ENCODE results near the gene PIM3. TPM values are rescaled to one million over a fixed set of nuclear protein-coding genes. Genes with fewer than 3 reads are reported as not detected.

The PIM3 gene
- polyA plus RNA-seq, 4 donors: 35.7 to 72.2 (median 45.9) TPM

DNA sequence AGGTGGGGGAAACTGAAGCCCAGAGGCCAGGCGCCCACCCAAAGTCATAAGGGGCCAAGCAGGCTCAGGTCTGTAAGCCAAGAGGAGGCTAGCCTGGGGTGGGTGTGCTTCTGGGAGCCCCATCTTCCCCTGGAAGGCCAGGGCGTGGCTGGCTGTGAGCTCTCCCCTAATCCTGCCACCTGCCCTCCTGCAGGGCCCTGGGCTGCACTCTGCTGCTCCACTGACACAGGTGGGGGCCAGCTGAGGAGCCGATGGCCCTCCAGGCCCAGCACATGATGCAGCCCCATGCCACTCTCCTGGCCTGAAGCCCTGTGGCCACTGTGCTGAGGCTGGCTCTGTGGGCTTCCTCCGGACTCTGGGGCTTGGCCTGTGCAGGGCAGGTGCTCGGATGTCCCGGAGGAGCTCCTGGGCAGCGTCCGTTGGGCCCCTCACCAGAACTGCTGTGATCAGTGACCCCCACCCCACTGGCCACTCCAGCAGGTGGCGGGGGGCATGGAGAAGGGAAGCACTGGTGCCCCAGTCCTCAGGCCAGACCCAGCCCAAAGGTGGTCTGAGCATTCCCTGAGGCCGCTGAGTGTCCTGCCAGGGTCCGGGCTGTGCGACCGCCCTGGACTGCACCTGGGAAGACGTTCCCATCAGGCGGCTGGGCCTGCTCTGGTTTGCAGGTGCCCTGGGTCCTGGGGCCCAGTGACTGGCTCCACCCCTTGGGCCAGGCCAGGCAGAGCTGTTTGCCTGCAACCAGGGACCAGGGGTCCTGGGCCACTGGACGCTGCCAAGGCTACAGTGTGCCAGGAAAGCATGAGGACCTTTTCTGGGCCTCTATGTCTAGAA, 8.5 kb downstream of the PIM3 start:
- Histone ChIP-seq H3K36me3 (ENCODE audit: control insufficient read depth in 3 of 3, insufficient read depth in 2 of 3, low read depth in 1 of 3, low read length in 3 of 3) (peaks cover 2 to 34% (median 3%) of the 10 kb centered on the region in 3 donors), H3K27me3 (ENCODE audit: control insufficient read depth in 3 of 3, insufficient read depth in 3 of 3, low read length in 3 of 3) (peaks cover 0 to 9% (median 0%) of the 10 kb centered on the region in 3 donors), H3K4me1 (ENCODE audit: control insufficient read depth in 3 of 3, insufficient read depth in 2 of 3, low read depth in 1 of 3, low read length in 2 of 3) (peaks cover 2 to 42% (median 2%) of the 10 kb centered on the region in 3 donors), H3K4me3 (ENCODE audit: low read depth in 1 of 3, low read length in 3 of 3) (no peak overlapping the region), H3K9me3 (ENCODE audit: control insufficient read depth in 2 of 2, insufficient read depth in 1 of 2, low read depth in 1 of 2, low read length in 1 of 2) (no peaks in the 10 kb centered on the region), H3K27ac (ENCODE audit: low read depth in 1 of 3, low read length in 2 of 3) (peak overlapping the region in 1 of 3 donors; percentile 38)
- WGBS, 3 donors: 91 to 96% (median 94%) methylated on average over 15 to 16 of the region's 16 CpGs
- no peak for FAIRE-seq
- peak in 1 of 2 donors; percentile 9 for DNase-seq

DNA sequence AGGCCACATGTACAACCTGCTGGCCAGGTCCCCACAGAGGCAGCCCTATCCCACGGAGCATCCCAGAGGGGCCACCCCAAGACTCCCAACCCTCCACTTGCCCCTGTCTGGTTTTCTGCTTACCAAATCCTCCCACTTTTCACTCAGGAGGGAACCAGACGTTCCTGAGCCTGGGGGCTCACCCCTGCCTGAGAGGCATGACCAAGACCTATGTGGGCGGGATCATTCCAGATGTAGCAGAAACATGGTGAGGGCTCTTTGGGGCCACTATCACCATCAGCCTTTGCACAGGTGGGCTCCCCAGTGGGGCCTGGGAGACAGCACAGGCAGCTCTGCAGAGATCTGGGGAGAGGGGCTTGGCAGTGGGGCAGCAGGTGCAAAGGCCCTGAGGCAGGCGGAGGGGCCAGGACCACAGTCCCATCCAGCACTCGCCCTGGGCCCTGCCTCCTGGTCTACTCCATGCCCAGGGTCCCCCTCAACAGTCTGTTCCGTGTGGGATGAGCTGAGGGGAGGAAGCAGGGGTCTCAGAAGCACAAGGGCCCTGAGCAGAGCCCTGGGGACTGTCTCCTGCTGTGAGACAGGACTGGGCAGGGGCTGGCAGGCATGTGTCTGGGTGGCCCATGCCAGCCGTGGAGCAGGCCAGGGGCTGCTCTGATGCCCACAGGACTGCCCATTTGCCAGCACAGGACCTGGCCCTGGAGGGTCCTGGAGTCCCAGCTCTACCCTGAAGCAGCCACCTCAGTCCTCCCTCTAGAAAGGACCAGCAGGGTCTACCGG, 9.4 kb downstream of the PIM3 start:
- H3K27me3 ChIP-seq (ENCODE audit: control insufficient read depth in 3 of 3, insufficient read depth in 3 of 3, low read length in 3 of 3): peaks cover 0 to 9% (median 0%) of the 10 kb centered on the region in 3 donors
- peak overlapping the region; percentile 15 to 97 (median 45) for H3K27ac ChIP-seq (ENCODE audit: low read depth in 1 of 3, low read length in 2 of 3)
- peaks cover 0 to 37% (median 2%) of the 10 kb centered on the region in 3 donors for H3K4me1 ChIP-seq (ENCODE audit: control insufficient read depth in 3 of 3, insufficient read depth in 2 of 3, low read depth in 1 of 3, low read length in 2 of 3)
- peak in 1 of 2 donors; percentile 14 for DNase-seq
- WGBS, 3 donors: 76 to 80% (median 79%) methylated on average over 7 to 8 of the region's 8 CpGs
- no peaks in the 10 kb centered on the region for H3K9me3 ChIP-seq (ENCODE audit: control insufficient read depth in 2 of 2, insufficient read depth in 1 of 2, low read depth in 1 of 2, low read length in 1 of 2)
- peaks cover 0 to 25% (median 2%) of the 10 kb centered on the region in 3 donors for H3K36me3 ChIP-seq (ENCODE audit: control insufficient read depth in 3 of 3, insufficient read depth in 2 of 3, low read depth in 1 of 3, low read length in 3 of 3)
- FAIRE-seq: no peak
- no peak overlapping the region for H3K4me3 ChIP-seq (ENCODE audit: low read depth in 1 of 3, low read length in 3 of 3)

DNA sequence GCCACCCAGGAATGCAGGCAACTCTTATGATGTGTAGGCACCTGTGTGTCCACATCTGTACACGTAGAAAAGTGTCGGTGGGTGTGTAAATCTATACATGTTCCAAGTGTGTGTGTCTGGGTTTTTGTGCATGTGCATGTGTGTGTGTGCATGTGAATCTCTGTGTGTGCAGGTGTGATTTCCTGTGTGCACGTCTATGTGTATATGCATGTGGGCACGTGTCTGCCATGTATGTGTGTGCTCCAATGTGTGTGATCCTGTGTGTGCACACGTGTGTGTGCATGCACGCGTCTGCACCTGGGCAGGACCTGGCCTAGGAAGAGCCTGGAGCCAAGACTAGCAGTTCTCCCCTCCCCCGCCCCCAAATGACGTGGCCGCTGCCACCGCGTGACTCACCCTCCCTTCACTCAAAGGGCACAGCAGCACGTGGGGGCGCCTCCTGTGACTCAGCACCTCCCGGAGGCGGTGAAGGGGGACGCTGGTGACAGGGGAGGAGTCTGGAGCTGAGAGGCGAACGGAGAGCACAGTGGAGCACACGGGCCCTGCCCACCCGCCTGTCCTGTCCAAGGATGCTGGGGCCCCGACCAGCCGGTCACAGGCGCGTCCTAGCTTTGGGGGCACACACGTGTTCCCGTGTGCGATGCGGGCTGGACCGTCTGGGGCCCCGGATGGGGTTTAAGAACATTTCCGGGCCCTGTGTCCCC, 10.1 kb downstream of the PIM3 start:
- FAIRE-seq (no peak), DNase-seq (peak; percentile 98 to 99)
- Histone ChIP-seq H3K9me3 (ENCODE audit: control insufficient read depth in 2 of 2, insufficient read depth in 1 of 2, low read depth in 1 of 2, low read length in 1 of 2) (no peaks in the 10 kb centered on the region), H3K4me1 (ENCODE audit: control insufficient read depth in 3 of 3, insufficient read depth in 2 of 3, low read depth in 1 of 3, low read length in 2 of 3) (peaks cover 0 to 37% (median 2%) of the 10 kb centered on the region in 3 donors), H3K4me3 (ENCODE audit: low read depth in 1 of 3, low read length in 3 of 3) (peak overlapping the region; percentile 17 to 50 (median 47)), H3K36me3 (ENCODE audit: control insufficient read depth in 3 of 3, insufficient read depth in 2 of 3, low read depth in 1 of 3, low read length in 3 of 3) (peaks cover 0 to 18% (median 0%) of the 10 kb centered on the region in 3 donors), H3K27me3 (ENCODE audit: control insufficient read depth in 3 of 3, insufficient read depth in 3 of 3, low read length in 3 of 3) (peaks cover 0 to 9% (median 0%) of the 10 kb centered on the region in 3 donors), H3K27ac (ENCODE audit: low read depth in 1 of 3, low read length in 2 of 3) (peak overlapping the region; percentile 82 to 97 (median 95))
- 3 to 8% (median 3%) methylated on average over 30 to 32 of the region's 32 CpGs for WGBS, 3 donors

DNA sequence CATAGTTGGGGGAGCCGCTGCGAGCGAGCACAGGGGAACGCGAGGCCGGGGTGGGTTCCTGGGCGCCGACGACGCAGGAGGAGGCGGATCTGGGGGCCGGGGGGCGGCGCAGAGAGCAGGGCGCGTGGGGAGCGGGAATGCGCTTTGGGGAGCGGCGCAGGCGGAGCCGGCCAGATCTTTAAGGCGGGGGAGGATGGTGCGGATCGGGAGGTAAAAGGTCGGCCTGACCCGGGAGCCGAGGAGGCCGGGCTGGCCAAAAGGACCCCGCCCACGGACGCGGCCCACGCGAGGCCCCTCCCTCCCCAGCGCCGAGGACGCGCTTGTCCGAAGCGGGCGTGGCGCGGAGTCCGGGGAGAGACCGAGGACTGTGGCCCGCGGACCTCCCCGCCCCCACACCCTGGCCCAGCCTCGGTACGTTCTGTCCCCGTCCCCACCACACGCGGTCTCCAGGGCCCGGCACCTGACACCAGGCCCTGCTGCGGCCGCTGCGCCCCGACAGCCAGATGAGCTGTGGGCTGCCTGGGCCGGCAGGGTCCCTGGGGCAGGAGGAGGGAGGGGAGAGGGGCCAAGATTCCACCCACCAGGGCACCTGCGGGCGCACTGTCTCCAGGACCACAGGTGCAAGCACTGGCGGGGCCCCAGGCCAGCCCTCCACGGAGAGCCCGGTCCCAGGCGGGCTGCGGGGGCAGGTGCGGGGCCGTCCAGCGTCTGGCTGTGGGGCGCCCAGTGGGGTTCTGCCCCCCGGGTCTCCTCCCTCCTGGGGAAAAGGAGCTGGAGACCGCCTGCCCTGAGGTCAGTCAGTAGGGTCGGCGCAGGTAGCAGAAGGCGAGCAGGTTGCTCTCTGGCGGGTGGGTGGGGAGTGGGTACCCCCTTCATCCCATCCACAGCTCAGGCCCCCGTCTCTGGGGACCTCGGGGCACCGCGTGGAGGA, 10.9 kb downstream of the PIM3 start:
- no peak for FAIRE-seq
- peak overlapping the region; percentile 17 to 50 (median 47) for H3K4me3 ChIP-seq (ENCODE audit: low read depth in 1 of 3, low read length in 3 of 3)
- peak; percentile 89 to 92 for DNase-seq
- 4 to 10% (median 6%) methylated on average over 38 to 81 of the region's 81 CpGs for WGBS, 3 donors
- peak overlapping the region; percentile 82 to 97 (median 95) for H3K27ac ChIP-seq (ENCODE audit: low read depth in 1 of 3, low read length in 2 of 3)
- peaks cover 0 to 31% (median 2%) of the 10 kb centered on the region in 3 donors for H3K4me1 ChIP-seq (ENCODE audit: control insufficient read depth in 3 of 3, insufficient read depth in 2 of 3, low read depth in 1 of 3, low read length in 2 of 3)
- peaks cover 0 to 9% (median 0%) of the 10 kb centered on the region in 3 donors for H3K27me3 ChIP-seq (ENCODE audit: control insufficient read depth in 3 of 3, insufficient read depth in 3 of 3, low read length in 3 of 3)
- H3K9me3 ChIP-seq (ENCODE audit: control insufficient read depth in 2 of 2, insufficient read depth in 1 of 2, low read depth in 1 of 2, low read length in 1 of 2): no peaks in the 10 kb centered on the region
- H3K36me3 ChIP-seq (ENCODE audit: control insufficient read depth in 3 of 3, insufficient read depth in 2 of 3, low read depth in 1 of 3, low read length in 3 of 3): peaks cover 0 to 12% (median 0%) of the 10 kb centered on the region in 3 donors

DNA sequence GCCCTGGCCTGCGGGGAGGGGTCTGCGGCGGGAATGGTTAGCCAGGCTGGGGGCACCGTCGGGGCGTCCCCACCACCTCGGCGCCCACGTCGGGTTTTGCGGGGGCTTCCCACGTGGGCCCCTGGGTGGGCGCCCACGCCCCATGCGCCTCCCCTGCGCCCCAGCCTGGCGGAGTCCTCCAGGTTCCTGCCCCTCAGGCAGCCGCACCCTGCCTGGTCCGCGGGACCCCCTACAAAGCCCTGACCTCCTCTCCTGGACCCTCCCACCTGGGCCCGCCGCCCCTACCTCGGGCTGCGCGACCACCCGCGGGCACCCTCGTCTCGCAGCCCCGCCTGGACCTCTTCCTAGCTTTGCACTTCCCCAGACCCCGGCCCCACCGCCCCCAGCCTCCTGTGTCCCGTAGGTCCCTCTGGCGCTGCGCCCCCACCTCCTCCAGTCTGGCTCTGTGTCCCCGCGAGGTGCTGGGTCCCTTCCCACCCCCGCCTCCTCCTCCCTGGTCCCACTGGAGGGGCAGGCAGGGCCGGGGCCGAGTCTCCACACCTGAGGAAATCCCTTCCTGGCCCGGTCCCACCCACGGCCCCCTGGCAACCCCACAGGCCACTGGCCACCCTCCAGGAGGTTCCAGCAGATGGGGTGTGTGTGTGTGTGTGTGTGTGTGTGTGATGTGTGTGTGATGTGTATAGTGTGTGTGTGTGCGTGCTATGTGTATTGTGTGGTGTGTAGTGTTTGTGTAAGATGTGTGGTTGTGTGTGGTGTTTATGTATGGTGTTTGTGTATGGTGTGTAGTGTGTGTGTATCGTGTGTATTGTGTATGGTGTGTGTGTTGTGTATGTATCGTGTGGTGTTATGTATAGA, 11.8 kb downstream of the PIM3 start:
- WGBS, 3 donors: 41 to 56% (median 48%) methylated on average over 18 to 45 of the region's 45 CpGs
- Histone ChIP-seq H3K36me3 (ENCODE audit: control insufficient read depth in 3 of 3, insufficient read depth in 2 of 3, low read depth in 1 of 3, low read length in 3 of 3) (peaks cover 0 to 9% (median 0%) of the 10 kb centered on the region in 3 donors), H3K4me1 (ENCODE audit: control insufficient read depth in 3 of 3, insufficient read depth in 2 of 3, low read depth in 1 of 3, low read length in 2 of 3) (peaks cover 0 to 25% (median 2%) of the 10 kb centered on the region in 3 donors), H3K27me3 (ENCODE audit: control insufficient read depth in 3 of 3, insufficient read depth in 3 of 3, low read length in 3 of 3) (peaks cover 0 to 9% (median 0%) of the 10 kb centered on the region in 3 donors), H3K4me3 (ENCODE audit: low read depth in 1 of 3, low read length in 3 of 3) (peak overlapping the region; percentile 9 to 50 (median 47)), H3K27ac (ENCODE audit: low read depth in 1 of 3, low read length in 2 of 3) (no peak overlapping the region), H3K9me3 (ENCODE audit: control insufficient read depth in 2 of 2, insufficient read depth in 1 of 2, low read depth in 1 of 2, low read length in 1 of 2) (no peaks in the 10 kb centered on the region)
- FAIRE-seq (no peak), DNase-seq (peak in 1 of 2 donors; percentile 29)

DNA sequence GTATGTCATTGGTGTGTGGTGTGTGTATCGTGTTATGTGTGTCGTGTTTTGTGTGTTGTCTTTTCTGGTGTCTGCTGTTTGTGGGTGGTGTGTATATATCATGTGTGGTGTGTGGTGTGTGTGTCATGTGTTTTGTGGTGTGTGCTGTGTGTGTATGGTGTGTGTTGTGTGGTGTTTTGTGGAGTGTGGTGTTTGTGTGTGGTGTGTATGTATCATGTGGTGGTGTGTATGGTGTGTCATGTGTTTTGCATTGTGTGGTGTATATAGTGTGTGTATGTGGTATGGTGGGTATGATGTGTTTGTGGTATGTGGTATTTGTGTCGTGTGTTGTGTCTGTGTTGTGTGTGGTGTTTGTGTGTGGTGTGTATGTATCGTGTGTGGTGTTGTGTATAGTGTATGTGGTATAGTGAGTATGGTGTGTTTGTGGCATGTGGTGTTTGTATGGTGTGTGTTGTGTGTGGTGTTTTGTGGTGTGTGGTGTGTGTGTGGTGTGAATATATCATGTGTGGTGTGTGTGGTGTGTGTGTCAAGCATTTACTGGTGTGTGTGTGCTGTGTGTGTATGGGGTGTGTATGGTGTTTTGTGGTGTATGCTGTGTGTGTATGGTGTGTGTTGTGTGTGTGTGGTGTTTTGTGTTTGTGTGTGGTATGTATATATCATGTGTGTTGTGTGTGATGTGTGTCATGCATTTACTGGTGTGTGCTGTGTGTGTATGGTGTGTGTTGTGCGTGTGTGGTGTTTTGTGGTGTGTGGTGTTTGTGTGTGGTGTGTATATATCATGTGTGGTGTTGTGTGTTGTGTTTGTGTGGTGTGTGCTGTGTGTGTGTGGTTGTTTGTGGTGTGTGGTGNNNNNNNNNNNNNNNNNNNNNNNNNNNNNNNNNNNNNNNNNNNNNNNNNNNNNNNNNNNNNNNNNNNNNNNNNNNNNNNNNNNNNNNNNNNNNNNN, 12.7 kb downstream of the PIM3 start:
- peaks cover 0 to 21% (median 2%) of the 10 kb centered on the region in 3 donors for H3K4me1 ChIP-seq (ENCODE audit: control insufficient read depth in 3 of 3, insufficient read depth in 2 of 3, low read depth in 1 of 3, low read length in 2 of 3)
- H3K27ac ChIP-seq (ENCODE audit: low read depth in 1 of 3, low read length in 2 of 3): no peak overlapping the region
- no peak for FAIRE-seq
- H3K4me3 ChIP-seq (ENCODE audit: low read depth in 1 of 3, low read length in 3 of 3): no peak overlapping the region
- H3K27me3 ChIP-seq (ENCODE audit: control insufficient read depth in 3 of 3, insufficient read depth in 3 of 3, low read length in 3 of 3): peaks cover 0 to 9% (median 0%) of the 10 kb centered on the region in 3 donors
- DNase-seq: peak in 1 of 2 donors; percentile 60
- WGBS, 3 donors: 82 to 91% (median 86%) methylated on average over 5 of the region's 5 CpGs
- H3K36me3 ChIP-seq (ENCODE audit: control insufficient read depth in 3 of 3, insufficient read depth in 2 of 3, low read depth in 1 of 3, low read length in 3 of 3): peaks cover 0 to 3% (median 0%) of the 10 kb centered on the region in 3 donors
- H3K9me3 ChIP-seq (ENCODE audit: control insufficient read depth in 2 of 2, insufficient read depth in 1 of 2, low read depth in 1 of 2, low read length in 1 of 2): peaks cover 0 to 1% of the 10 kb centered on the region in 2 donors

Measured in small intestine (tissue), 7 donors.